K562 (cell line): Measurements from ENCODE around the gene MECR. TPM values are rescaled to one million over a fixed set of nuclear protein-coding genes. Genes with fewer than 3 reads are reported as not detected.
A peak's percentile ranks its signal among the peaks of the same experiment; 100 is the strongest.

Experiments
- ATAC-seq: fragments of 200-7000 bp; cut with Tn5 transposase; 3 replicates; pipeline ENCODE4 v1.9.1; 2020; ENCODE audit warnings: moderate library complexity
- BruUV-seq: library from RNA; stranded (reverse); fragments of 400-500 nt; replicated peaks from 2 replicates; lab custom pipeline; 2021; lab: Mats Ljungman, UMichigan
- CTCF ChIA-PET: fragments of 300-600 bp; formaldehyde crosslinking; extraction: SDS; loops from one replicate; lab custom pipeline; 2021; ENCODE audit warnings: low intra/inter-chr PET ratio; lab: Yijun Ruan, JAX
- POLR2A ChIA-PET: fragments of 300-600, 350-650 bp; sonication (Branson Sonifier 250); formaldehyde crosslinking; extraction: SDS; loops from one replicate; lab custom pipeline; 2021; ENCODE audit warnings: antibody characterized with exemption, inconsistent platforms; lab: Yijun Ruan, JAX
- DNase-seq, 4 experiments: peaks; one replicate each; pipeline versions ENCODE4 v3.0.0 to v3.0.0-alpha.2; 2011 to 2018; ENCODE audit warnings: low spot score in 3 of 4, mixed read lengths in 3 of 4; ENCODE audit errors: extremely low read depth in 1 of 4
- FAIRE-seq: peaks from 2 replicates; lab custom pipeline; 2011; peaks lifted over from hg19 to GRCh38; lab: Jason Lieb, UNC
- H2AFZ ChIP-seq: 2 replicates; pipeline ENCODE4 v1.6.0; 2011; ENCODE audit warnings: low read depth, low read length, control low read depth, inconsistent platforms
- H3K27ac ChIP-seq: fragments of 200-600 bp; 3 replicates; pipeline ENCODE4 v1.8.0; 2011; ENCODE audit warnings: low read depth, mild to moderate bottlenecking, control low read depth, inconsistent platforms, low read length, moderate library complexity, mixed read lengths; ENCODE audit errors: extremely low read depth
- H3K27me3 ChIP-seq, 2 experiments: fragments of 300-600 bp in 1 of 2; 2 replicates in 1 of 2; 3 replicates in 1 of 2; pipeline versions ENCODE4 v1.6.0 to v1.8.0; 2011; ENCODE audit warnings: inconsistent platforms in 2 of 2, low read length in 2 of 2, mild to moderate bottlenecking in 1 of 2, mixed read lengths in 1 of 2, moderate library complexity in 1 of 2; ENCODE audit not compliant: control insufficient read depth in 2 of 2, insufficient read depth in 2 of 2
- H3K36me3 ChIP-seq: fragments of 300-600 bp; 3 replicates; pipeline ENCODE4 v1.8.0; 2011; ENCODE audit warnings: mild to moderate bottlenecking, low read length, inconsistent platforms; ENCODE audit not compliant: control insufficient read depth, insufficient read depth
- H3K4me1 ChIP-seq, 2 experiments: fragments of 200-600 bp in 1 of 2; replicated peaks in 1 of 2; 2 replicates in 1 of 2; 3 replicates in 1 of 2; pipeline versions ENCODE4 v1.5.1 to v1.8.0; 2011; ENCODE audit warnings: inconsistent platforms in 2 of 2, low read length in 2 of 2, mild to moderate bottlenecking in 1 of 2, mixed read lengths in 1 of 2, moderate library complexity in 1 of 2; ENCODE audit not compliant: control insufficient read depth in 2 of 2, insufficient read depth in 2 of 2
- H3K4me2 ChIP-seq: 2 replicates; pipeline ENCODE4 v1.6.1; 2011; ENCODE audit warnings: low read length, control low read depth, inconsistent platforms, mixed read lengths; ENCODE audit not compliant: insufficient read depth
- H3K4me3 ChIP-seq: fragments of 200-600 bp; sonication (generic), shearing (Covaris generic); 2 replicates; pipeline ENCODE4 v1.5.1; 2016; ENCODE audit warnings: control low read depth, inconsistent platforms
- H3K79me2 ChIP-seq: fragments of 200-600 bp; 3 replicates; pipeline ENCODE4 v1.8.0; 2011; ENCODE audit warnings: low read length, inconsistent platforms; ENCODE audit not compliant: control insufficient read depth, insufficient read depth
- H3K9ac ChIP-seq, 2 experiments: 2 replicates each; pipeline versions ENCODE4 v1.6.0 to v1.6.1; 2011; ENCODE audit warnings: low read depth in 2 of 2, low read length in 2 of 2, control low read depth in 1 of 2, inconsistent platforms in 1 of 2, mild to moderate bottlenecking in 1 of 2, mixed read lengths in 1 of 2; ENCODE audit not compliant: insufficient read depth in 1 of 2
- H3K9me1 ChIP-seq: one replicate; pipeline ENCODE4 v1.6.0; 2011; ENCODE audit warnings: inconsistent platforms, mild to moderate bottlenecking, low read length, moderate library complexity; ENCODE audit not compliant: control insufficient read depth, insufficient read depth
- H3K9me3 ChIP-seq: replicated peaks from 2 replicates; pipeline ENCODE4 v1.5.1; 2011; ENCODE audit warnings: low read depth, low read length, inconsistent platforms; ENCODE audit not compliant: control insufficient read depth, insufficient read depth
- H4K20me1 ChIP-seq: replicated peaks from 2 replicates; pipeline ENCODE4 v1.6.1; 2011; ENCODE audit warnings: low read length, inconsistent platforms, mixed read lengths; ENCODE audit not compliant: control insufficient read depth, insufficient read depth
- AFF4 ChIP-seq: sonication (generic); formaldehyde crosslinking; IDR thresholded peaks from 2 replicates; pipeline ENCODE4 v1.8.0; 2023; ENCODE audit warnings: mild to moderate bottlenecking, missing genetic modification reagents
- BHLHE40 ChIP-seq: IDR thresholded peaks from 2 replicates; pipeline ENCODE4 v1.6.1; 2011; ENCODE audit warnings: low read length, improper control_type of control experiment
- CXXC5 ChIP-seq: fragments of 250-450 bp; sonication (Bioruptor Pico); IDR thresholded peaks from 2 replicates; pipeline ENCODE4 v1.8.0; 2022; ENCODE audit warnings: inconsistent platforms, mild to moderate bottlenecking, moderate library complexity
- KDM1A ChIP-seq, 2 experiments: fragments of 450-650 bp; IDR thresholded peaks; 2 replicates each; pipeline ENCODE4 v1.6.1; 2016; ENCODE audit warnings: mild to moderate bottlenecking in 2 of 2
- MIER1 ChIP-seq: fragments of 450-650 bp; IDR thresholded peaks from 2 replicates; pipeline ENCODE4 v1.6.1; 2016; ENCODE audit warnings: antibody characterized with exemption, mild to moderate bottlenecking, low read depth
- MTA1 ChIP-seq: fragments of 450-650 bp; IDR thresholded peaks from 2 replicates; pipeline ENCODE4 v1.6.1; 2017; ENCODE audit warnings: borderline replicate concordance
- MXI1 ChIP-seq: IDR thresholded peaks from 2 replicates; pipeline ENCODE4 v1.6.1; 2011; ENCODE audit warnings: low read depth, mild to moderate bottlenecking, improper control_type of control experiment, low read length
- PCBP1 ChIP-seq: fragments of 200-400 bp; formaldehyde crosslinking; IDR thresholded peaks from 2 replicates; pipeline ENCODE4 v1.6.1; 2018; ENCODE audit warnings: mild to moderate bottlenecking, low read depth, low read length; ENCODE audit not compliant: poor library complexity, severe bottlenecking
- RBFOX2 ChIP-seq: fragments of 200-400 bp; formaldehyde crosslinking; IDR thresholded peaks from 2 replicates; pipeline ENCODE4 v1.6.1; 2017; ENCODE audit warnings: low read depth, mild to moderate bottlenecking, low read length, moderate library complexity
- SRSF1 ChIP-seq: fragments of 200-400 bp; formaldehyde crosslinking; IDR thresholded peaks from 2 replicates; pipeline ENCODE4 v1.6.1; 2017; ENCODE audit warnings: mild to moderate bottlenecking, low read depth, low read length, moderate library complexity
- TARDBP ChIP-seq: fragments of 450-650 bp; IDR thresholded peaks from 2 replicates; pipeline ENCODE4 v1.6.1; 2016
- TEAD2 ChIP-seq: fragments of 450-650 bp; IDR thresholded peaks from 2 replicates; pipeline ENCODE4 v1.6.1; 2016; ENCODE audit warnings: missing genetic modification characterization, control low read depth, missing compliant biosample characterization
- TRIM24 ChIP-seq, 2 experiments: fragments of 450-650 bp; IDR thresholded peaks; 2 replicates each; pipeline ENCODE4 v1.6.1; 2016
- USF1 ChIP-seq: sonication (generic); formaldehyde crosslinking; IDR thresholded peaks from 2 replicates; pipeline ENCODE4 v1.9.0; 2022; ENCODE audit warnings: mild to moderate bottlenecking, missing genetic modification reagents
- WGBS: fragments of 100-300 bp; shearing (Covaris generic); methylation state at CpG from one replicate; pipeline ENCODE4 v1.1.6; 2016; ENCODE audit warnings: low coverage, mixed read lengths; ENCODE audit not compliant: insufficient coverage; ENCODE audit errors: missing lambda C conversion rate; 5-methylcytosine and 5-hydroxymethylcytosine counted together
- in situ Hi-C: fragments of 300-500 bp; cut with MboI; formaldehyde crosslinking; loops from 4 replicates; pipeline ENCODE4 v1.15.0; 2018; ENCODE audit warnings: inconsistent platforms, mixed read lengths
- intact Hi-C: fragments of 100-400 bp; cut with micrococcal nuclease; formaldehyde crosslinking; loops from 2 replicates; pipeline ENCODE4 v1.14.2; 2022
- polyA plus RNA-seq, 8 experiments: library from polyadenylated mRNA; depleted of rRNA in 4 of 8; stranded (reverse) in 5 of 8; unstranded in 3 of 8; fragments of >200 nt; fragmentation: Nextera tagmentation in 2 of 8; fragmentation: Illumina TruSeq in 1 of 8; extraction: Ambion mirVana in 2 of 8; extraction: Trizol in 1 of 8; gene quantifications; 2 replicates each; pipeline versions ENCODE4 v1.2.1 to v1.2.3, GENCODE V29; 2011 to 2014; ENCODE audit warnings: inconsistent platforms in 1 of 8, missing spikeins in 1 of 8
- total RNA-seq, 7 experiments: library from RNA; depleted of rRNA in 6 of 7; stranded (reverse); fragments of >200 nt in 6 of 7; fragmentation: Illumina TruSeq in 2 of 7; extraction: Trizol in 2 of 7; gene quantifications; 2 replicates each; pipeline versions ENCODE4 v1.2.1 to v1.2.3, GENCODE V29; 2011 to 2021; ENCODE audit warnings: low replicate concordance in 1 of 7
- TF ChIP-seq, protein P1 (sequence below): sonication (generic); formaldehyde crosslinking; IDR thresholded peaks from 2 replicates; pipeline ENCODE4 v1.9.0; 2022; ENCODE audit warnings: mild to moderate bottlenecking, missing genetic modification reagents

MECR gene
- total and polyA plus RNA-seq, 9 of the 15 experiments (the other 6 are each of a cell fraction or from before 2014, with no cell fraction given), result 10.4 to 58.6 (median 42.9) TPM

DNA sequence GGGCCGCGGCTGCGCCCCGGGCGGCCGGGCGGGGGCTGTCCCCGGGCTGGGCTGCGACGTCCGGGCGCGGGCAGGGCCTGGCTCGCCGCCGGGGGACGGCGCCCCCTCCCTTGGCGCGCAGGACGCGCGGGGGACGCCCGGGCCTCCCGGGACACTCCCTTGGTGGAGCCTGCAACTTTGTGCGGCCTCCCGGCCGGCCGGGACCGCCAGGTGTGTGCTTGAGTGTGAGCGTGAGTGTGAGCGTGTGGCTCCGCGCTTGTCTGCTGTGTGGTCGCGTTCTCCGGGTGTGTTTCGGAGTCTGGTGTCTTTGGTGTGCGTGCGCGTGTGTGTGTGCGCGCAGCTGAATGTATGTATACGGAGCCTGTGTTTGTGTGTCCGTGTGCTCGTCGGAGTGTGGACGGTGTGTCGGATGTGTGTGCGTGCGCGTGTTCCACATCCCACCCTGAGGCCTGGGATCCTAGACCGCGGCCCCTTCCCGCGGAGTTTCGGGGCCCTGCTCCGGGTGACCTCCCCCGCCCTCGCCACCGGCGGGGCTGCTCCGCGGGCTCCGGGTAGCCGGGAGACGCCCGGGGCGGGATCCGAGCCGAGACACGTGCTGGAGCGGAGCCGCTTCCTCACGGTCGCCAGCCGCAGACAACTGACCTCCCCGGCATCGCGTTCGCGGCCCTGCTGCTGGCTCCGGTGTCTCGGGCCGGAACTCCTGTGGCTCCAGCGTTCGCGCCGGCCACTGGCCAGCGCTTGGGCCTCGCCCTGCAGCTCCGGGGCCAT is 7.3 kb upstream of the MECR start:
- in situ Hi-C loops (loop anchor here (5.0 to 10.0 kb wide), 3 partner anchors 467 to 867 kb away; no protein-coding TSS in a partner anchor), intact Hi-C loops (loop anchor here (5.0 to 10.0 kb wide), 3 partner anchors 79 to 1537 kb away; no protein-coding TSS in a partner anchor)
- H3K9me3 ChIP-seq, result no peaks in the 10 kb centered on the region
- peak overlapping the region in 1 of 2 experiments; percentile 15; a peak in 1 of 4 replicates for H3K9ac ChIP-seq
- peaks cover 2 to 27% of the 10 kb centered on the region in 2 experiments; a peak in 3 of 5 replicates for H3K4me1 ChIP-seq
- DNase-seq, result peak in 2 of 4 experiments; percentile 46 to 54
- BruUV-seq, result no TSS peak
- no peak overlapping the region for H3K4me3 ChIP-seq
- no peaks in the 10 kb centered on the region for H3K9me1 ChIP-seq
- peaks cover 23 to 31% of the 10 kb centered on the region in 2 experiments; a peak in 4 of 5 replicates for H3K27me3 ChIP-seq
- no peak overlapping the region for H3K27ac ChIP-seq
- H3K79me2 ChIP-seq, result no peaks in the 10 kb centered on the region
- no peak overlapping the region for H3K4me2 ChIP-seq
- POLR2A ChIA-PET, result interaction anchor here (0.6 kb wide), 1 partner anchor 354 kb away, joined by 4 read pairs; no protein-coding TSS in a partner anchor
- H2AFZ ChIP-seq, result no peak overlapping the region
- ATAC-seq, result peak; percentile 14
- FAIRE-seq, result no peak
- H3K36me3 ChIP-seq, result no peaks in the 10 kb centered on the region
- peaks cover 6% of the 10 kb centered on the region for H4K20me1 ChIP-seq
- CTCF ChIA-PET, result no interaction called here
- WGBS, result 35% methylated on average over 67 of the region's 93 CpGs
- TF ChIP-seq MTA1, result no peak
- no peak for TF ChIP-seq MIER1
- 0 out of 2 replicates have a peak, but pooled peaks have one; percentile 23 for TF ChIP-seq CXXC5 (CRISPR knock-in tag)
- TF ChIP-seq AFF4 (CRISPR knock-in tag), result no peak
- TF ChIP-seq PCBP1, result peak; percentile 72
- TF ChIP-seq TRIM24 (IDR thresholded peaks at IDR 0.05), result peak in 1 of 2 experiments; percentile 20; a peak in 1 of 4 replicates
- no peak for TF ChIP-seq TEAD2 (tag)
- TF ChIP-seq SRSF1, result no peak
- TF ChIP-seq MXI1, result no peak
- peak; percentile 32; the same call in 1 of the 2 replicates for TF ChIP-seq USF1 (CRISPR knock-in tag)
- TF ChIP-seq, protein P1, sequence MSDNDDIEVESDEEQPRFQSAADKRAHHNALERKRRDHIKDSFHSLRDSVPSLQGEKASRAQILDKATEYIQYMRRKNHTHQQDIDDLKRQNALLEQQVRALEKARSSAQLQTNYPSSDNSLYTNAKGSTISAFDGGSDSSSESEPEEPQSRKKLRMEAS (CRISPR knock-in tag), result peak; percentile 50
- no peak for TF ChIP-seq TARDBP
- TF ChIP-seq BHLHE40, result peak; percentile 68; the same call in 1 of the 2 replicates
- 0 out of 2 replicates have a peak, but pooled peaks have one; percentile 10 for TF ChIP-seq RBFOX2
- no peak for TF ChIP-seq KDM1A (IDR thresholded peaks at IDR 0.05)
